ENCODE results near the gene IPO9. TPM values are rescaled to one million over a fixed set of nuclear protein-coding genes. Genes with fewer than 3 reads are reported as not detected.
A peak's percentile ranks its signal among the peaks of the same experiment; 100 is the strongest.

IPO9 gene
- total RNA-seq, 1 experiment from 2014 or later = 76.2 TPM

DNA sequence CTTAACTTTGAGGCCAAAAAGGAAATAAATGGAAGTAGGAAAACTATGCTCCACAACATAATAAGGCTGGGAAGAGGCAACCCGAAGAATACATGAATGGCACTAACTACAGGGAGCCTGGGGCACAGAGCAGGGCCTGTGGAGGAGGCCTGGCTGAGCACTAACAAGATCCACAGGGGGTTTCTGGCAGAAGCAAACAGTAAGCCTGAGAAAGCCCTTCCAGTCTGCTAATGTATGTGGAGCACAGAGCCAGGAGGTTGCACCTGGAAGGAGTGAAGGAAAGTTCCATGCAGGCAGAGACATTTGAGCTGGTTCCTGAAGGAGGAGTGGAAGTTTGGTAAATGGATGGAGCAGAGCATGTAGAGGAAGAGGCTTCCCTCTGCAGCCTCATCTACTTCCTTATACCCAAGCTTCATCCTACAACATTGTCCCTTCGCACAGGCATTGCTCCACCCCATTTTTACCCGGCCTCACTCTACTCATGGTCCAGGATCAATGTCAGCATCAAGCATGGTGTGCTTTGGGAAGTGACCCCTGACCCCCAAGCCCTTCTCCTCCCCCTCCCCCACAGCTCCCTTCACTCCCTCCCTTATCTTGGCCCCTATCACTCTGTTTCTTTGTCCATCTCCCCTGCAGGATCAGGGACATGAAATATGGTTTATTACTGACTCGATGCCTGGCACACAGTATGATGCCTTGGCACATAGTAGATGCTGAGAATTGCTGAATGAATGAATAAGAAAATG lies 83.0 kb downstream of the IPO9 start:
- TF ChIP-seq EZH2 (IDR thresholded peaks at IDR 0.05; ENCODE audit: low read depth) = no peak
- TF ChIP-seq, protein P1, sequence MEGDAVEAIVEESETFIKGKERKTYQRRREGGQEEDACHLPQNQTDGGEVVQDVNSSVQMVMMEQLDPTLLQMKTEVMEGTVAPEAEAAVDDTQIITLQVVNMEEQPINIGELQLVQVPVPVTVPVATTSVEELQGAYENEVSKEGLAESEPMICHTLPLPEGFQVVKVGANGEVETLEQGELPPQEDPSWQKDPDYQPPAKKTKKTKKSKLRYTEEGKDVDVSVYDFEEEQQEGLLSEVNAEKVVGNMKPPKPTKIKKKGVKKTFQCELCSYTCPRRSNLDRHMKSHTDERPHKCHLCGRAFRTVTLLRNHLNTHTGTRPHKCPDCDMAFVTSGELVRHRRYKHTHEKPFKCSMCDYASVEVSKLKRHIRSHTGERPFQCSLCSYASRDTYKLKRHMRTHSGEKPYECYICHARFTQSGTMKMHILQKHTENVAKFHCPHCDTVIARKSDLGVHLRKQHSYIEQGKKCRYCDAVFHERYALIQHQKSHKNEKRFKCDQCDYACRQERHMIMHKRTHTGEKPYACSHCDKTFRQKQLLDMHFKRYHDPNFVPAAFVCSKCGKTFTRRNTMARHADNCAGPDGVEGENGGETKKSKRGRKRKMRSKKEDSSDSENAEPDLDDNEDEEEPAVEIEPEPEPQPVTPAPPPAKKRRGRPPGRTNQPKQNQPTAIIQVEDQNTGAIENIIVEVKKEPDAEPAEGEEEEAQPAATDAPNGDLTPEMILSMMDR (conservative IDR thresholded peaks at IDR 0.05) = no peak
- Histone ChIP-seq H2AFZ (no peak overlapping the region), H3K27ac (no peak overlapping the region), H3K4me1 (replicated peaks; ENCODE audit: insufficient read depth) (peaks cover 18% of the 10 kb centered on the region), H3K36me3 (ENCODE audit: low read depth) (no peaks in the 10 kb centered on the region), H3K27me3 (ENCODE audit: insufficient read depth, low read depth) (no peaks in the 10 kb centered on the region), H3K9me3 (ENCODE audit: insufficient read depth, low read depth) (no peaks in the 10 kb centered on the region), H3F3A (ENCODE audit: insufficient read depth, low read depth) (peaks cover 9% of the 10 kb centered on the region; the same call in 1 of the 2 replicates), H3K79me2 (ENCODE audit: low read depth) (no peaks in the 10 kb centered on the region), H3K4me3 (no peak overlapping the region), H4K20me1 (ENCODE audit: insufficient read depth) (no peaks in the 10 kb centered on the region), H3K9me2 (ENCODE audit: insufficient read depth) (no peaks in the 10 kb centered on the region), H3K4me2 (no peak overlapping the region)
- BruUV-seq (replicated peaks) = no TSS peak
- ChIA-PET POLR2A (ENCODE audit: unreplicated experiment) (interaction anchor here (0.6 to 0.7 kb wide), 2 partner anchors 119 to 430 kb away, joined by 3 to 9 read pairs; no protein-coding TSS in a partner anchor), CTCF (interaction anchor here (0.6 kb wide), 1 partner anchor 12 kb away, joined by 6 read pairs; no protein-coding TSS in a partner anchor)
- intact Hi-C loops (cut with micrococcal nuclease; ENCODE audit: unreplicated experiment) = no loop called here
- DNase-seq = no peak

DNA sequence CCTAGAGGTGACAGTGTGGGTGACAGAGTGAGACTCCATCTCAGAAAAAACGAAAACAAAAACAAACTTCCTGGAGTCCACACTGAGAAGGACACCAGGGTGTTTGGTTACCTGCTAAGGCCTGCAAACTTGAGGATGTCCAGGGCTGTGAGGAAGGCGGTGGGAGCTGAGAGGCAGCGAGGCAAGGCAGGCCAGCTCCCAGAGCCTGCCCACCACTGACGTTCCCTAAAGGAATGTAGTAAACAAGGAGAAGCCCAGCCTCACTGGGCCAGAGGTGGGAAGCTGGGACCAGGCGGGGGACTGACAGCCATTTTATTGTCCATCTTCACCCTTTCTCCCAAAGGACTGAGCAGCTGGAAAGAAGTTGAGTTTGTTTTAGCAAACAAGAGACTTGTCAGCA lies 83.9 kb downstream of the IPO9 start:
- ChIA-PET POLR2A (ENCODE audit: unreplicated experiment) (interaction anchor here (0.6 to 0.7 kb wide), 2 partner anchors 28 to 429 kb away, joined by 4 to 9 read pairs; no protein-coding TSS in a partner anchor), CTCF (interaction anchor here (0.6 to 1.2 kb wide), 3 partner anchors 28 to 56 kb away, joined by 3 to 5 read pairs (median 4); no protein-coding TSS in a partner anchor)
- H3F3A ChIP-seq (ENCODE audit: insufficient read depth, low read depth) = peaks cover 17% of the 10 kb centered on the region; the same call in 1 of the 2 replicates
- H3K4me3 ChIP-seq = no peak overlapping the region
- DNase-seq = peak; percentile 25 to 40
- no peaks in the 10 kb centered on the region for H3K79me2 ChIP-seq (ENCODE audit: low read depth)
- H3K27ac ChIP-seq = no peak overlapping the region
- H3K4me2 ChIP-seq = no peak overlapping the region
- H3K9me2 ChIP-seq (ENCODE audit: insufficient read depth) = no peaks in the 10 kb centered on the region
- intact Hi-C loops (cut with micrococcal nuclease; ENCODE audit: unreplicated experiment) = no loop called here
- no peaks in the 10 kb centered on the region for H3K9me3 ChIP-seq (ENCODE audit: insufficient read depth, low read depth)
- H3K36me3 ChIP-seq (ENCODE audit: low read depth) = no peaks in the 10 kb centered on the region
- peaks cover 27% of the 10 kb centered on the region for H3K4me1 ChIP-seq (replicated peaks; ENCODE audit: insufficient read depth)
- no TSS peak for BruUV-seq (replicated peaks)
- TF ChIP-seq, protein P1 (conservative IDR thresholded peaks at IDR 0.05) = no peak
- no peak for TF ChIP-seq EZH2 (IDR thresholded peaks at IDR 0.05; ENCODE audit: low read depth)
- no peaks in the 10 kb centered on the region for H4K20me1 ChIP-seq (ENCODE audit: insufficient read depth)
- H2AFZ ChIP-seq = no peak overlapping the region
- H3K27me3 ChIP-seq (ENCODE audit: insufficient read depth, low read depth) = no peaks in the 10 kb centered on the region

DNA sequence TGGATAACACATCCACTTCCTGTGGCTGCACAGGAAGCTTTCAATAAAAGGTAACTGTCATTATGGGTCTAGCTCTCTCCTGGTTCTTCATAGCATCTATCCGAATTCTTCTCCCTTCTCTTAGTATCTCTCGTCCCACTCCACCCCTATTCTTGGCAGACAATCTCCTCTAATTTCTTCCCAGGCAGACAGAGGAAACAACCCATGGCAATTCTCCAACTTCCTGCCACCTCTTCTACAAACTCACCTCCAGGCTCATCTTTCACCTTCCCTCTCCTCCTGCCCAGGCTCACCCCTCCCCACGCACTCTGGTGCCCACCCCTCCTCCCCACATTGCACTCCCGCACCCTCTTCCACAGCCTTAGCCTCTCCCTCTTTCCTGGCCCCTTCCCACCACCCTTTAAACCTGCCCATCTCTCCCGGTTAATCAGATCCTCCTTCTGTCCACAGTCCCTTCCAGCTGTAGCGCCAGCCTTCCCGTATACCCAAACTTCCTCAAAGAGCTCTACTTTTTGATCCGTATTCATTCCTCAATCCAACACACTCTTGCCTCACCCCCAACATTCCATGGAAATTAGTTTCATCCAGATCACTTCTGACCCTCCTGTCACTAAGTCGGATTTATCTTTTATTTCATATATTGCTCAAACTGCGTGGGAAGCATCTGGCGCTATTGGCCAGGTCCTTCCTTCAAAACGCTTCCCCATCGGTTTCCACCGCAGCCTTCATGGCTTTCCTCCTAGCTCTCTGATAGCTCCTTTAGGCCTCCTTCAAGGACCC lies 85.7 kb downstream of the IPO9 start:
- Histone ChIP-seq H4K20me1 (ENCODE audit: insufficient read depth) (no peaks in the 10 kb centered on the region), H3K27ac (no peak overlapping the region), H3K4me1 (replicated peaks; ENCODE audit: insufficient read depth) (peaks cover 38% of the 10 kb centered on the region), H3K4me3 (no peak overlapping the region), H3F3A (ENCODE audit: insufficient read depth, low read depth) (peaks cover 25% of the 10 kb centered on the region; the same call in 1 of the 2 replicates), H3K4me2 (no peak overlapping the region), H3K9me3 (ENCODE audit: insufficient read depth, low read depth) (no peaks in the 10 kb centered on the region), H3K79me2 (ENCODE audit: low read depth) (no peaks in the 10 kb centered on the region), H3K9me2 (ENCODE audit: insufficient read depth) (no peaks in the 10 kb centered on the region), H2AFZ (no peak overlapping the region), H3K27me3 (ENCODE audit: insufficient read depth, low read depth) (no peaks in the 10 kb centered on the region), H3K36me3 (ENCODE audit: low read depth) (no peaks in the 10 kb centered on the region)
- BruUV-seq (replicated peaks) = no TSS peak
- CTCF ChIA-PET = interaction anchor here (0.7 kb wide), 1 partner anchor 220 kb away, joined by 3 read pairs; no protein-coding TSS in a partner anchor
- no peak for DNase-seq
- no peak for TF ChIP-seq EZH2 (IDR thresholded peaks at IDR 0.05; ENCODE audit: low read depth)
- TF ChIP-seq, protein P1 (conservative IDR thresholded peaks at IDR 0.05) = no peak
- POLR2A ChIA-PET (ENCODE audit: unreplicated experiment) = interaction anchor here (0.6 to 0.7 kb wide), 2 partner anchors 40 to 153 kb away, joined by 5 to 13 read pairs; no protein-coding TSS in a partner anchor
- intact Hi-C loops (cut with micrococcal nuclease; ENCODE audit: unreplicated experiment) = no loop called here
